Erythroblast (primary cell): ENCODE results near the gene FAM3A.

Source experiments
- GATA1 ChIP-seq: IDR thresholded peaks from 2 replicates; pipeline ENCODE4 v1.6.1; 2011; ENCODE audit warnings: low read depth, mild to moderate bottlenecking, control low read depth, low read length, moderate library complexity
- POLR2A ChIP-seq: IDR thresholded peaks from 2 replicates; pipeline ENCODE4 v1.6.1; 2011; ENCODE audit warnings: mild to moderate bottlenecking, low read length

DNA sequence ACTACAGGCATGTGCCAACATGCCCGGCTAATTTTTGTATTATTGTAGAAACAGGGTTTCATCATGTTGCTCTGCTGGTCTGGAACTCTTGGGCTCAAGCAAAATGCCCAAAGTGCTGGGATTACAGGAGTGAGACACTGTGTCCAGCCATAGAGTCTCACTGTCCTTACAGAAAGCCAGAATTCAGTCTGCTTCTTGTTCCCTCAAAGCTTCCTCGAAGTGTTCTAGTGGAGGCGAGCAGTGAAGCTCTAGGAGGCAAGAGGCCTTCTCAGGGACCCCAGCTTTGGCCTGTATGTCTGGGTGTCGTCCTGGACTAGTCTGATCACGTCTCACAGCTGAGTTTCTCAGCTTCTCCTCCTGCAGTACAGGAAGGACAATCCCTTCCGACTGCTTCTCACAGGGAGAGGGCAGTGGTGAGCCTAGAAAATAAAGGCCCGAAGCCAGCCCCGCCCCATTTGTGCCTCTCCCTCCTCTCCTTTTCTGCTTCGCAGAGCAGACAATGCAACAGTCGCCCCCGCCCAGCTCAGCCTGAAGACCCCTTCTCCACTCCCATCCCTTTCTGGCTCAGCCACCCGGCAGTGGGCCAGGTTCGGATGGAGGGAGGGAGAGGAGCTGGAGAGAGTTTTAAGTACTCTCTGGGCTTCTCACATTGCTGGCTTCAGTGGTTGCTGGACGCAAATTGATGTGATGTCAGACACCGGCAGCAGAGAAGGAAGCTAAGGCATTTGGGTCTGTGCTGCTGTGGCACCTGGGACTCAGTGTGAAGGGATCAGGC lies 11.1 kb upstream of the FAM3A start:
- TF ChIP-seq POLR2A (peak; percentile 44), GATA1 (no peak)
